Measurements from ENCODE around the gene CST11.
"Not testable (repeated sequence)": the region's sequence is repeated elsewhere in the genome, so short reads cannot be mapped to it uniquely, and the experiment has no call there.

CST11 gene, protein sequence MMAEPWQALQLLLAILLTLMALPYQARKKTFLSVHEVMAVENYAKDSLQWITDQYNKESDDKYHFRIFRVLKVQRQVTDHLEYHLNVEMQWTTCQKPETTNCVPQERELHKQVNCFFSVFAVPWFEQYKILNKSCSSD

DNA sequence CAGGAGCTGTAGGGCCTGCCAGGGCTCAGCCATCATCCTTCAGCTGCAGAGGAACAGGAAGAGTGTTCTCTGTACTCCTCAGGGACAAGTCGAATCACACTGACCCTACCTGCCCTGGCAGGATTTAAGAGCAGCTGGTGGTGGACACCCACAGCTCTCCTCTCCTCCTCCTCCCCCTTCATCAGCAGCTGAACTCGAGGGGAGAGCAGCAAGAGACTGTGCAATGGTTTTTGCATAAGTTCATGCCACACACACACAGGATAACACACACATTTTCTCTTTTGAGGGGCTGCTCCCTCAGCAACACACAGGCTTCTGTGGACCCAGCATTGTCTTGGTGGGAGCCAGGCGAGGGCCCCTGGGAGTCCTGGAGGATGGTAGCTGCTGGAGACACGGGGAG is at the start of gene CST11:
Gene CST11, minus strand, starts transcription at position 101 of the 400 bp plus-strand sequence. Its CDS starts 65 bp downstream, at position 36.
- no peak for DNase-seq (ENCODE audit: low read depth in 2 of 2)

GRCh38 chr20:23501926-23502325 is 49.2 kb upstream of the CST11 start:
- DNase-seq (ENCODE audit: low read depth in 2 of 2): no peak

DNA sequence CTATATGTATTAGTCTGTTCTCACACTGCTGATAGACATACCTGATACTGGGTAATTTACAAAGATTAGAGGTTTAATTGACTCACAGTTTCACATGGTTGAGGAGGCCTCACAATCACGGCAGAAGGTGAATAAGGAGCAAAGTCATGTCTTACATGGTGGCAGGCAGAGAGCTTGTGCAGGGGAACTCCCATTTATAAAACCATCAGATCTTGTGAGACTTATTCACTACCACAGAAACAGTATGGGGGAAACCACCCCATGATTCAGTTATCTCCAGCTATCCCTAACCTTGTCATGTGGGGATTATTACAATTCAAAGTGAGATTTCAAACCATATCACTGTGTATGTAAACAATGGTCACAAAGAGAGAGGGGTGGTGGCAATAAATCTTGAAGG is 44.9 kb upstream of the CST11 start:
- no peak for DNase-seq (ENCODE audit: low read depth in 2 of 2)

- no peak for DNase-seq (ENCODE audit: low read depth in 2 of 2)
These were observed 40.6 kb upstream of the CST11 start for GRCh38 chr20:23493172-23493772.

GRCh38 chr20:23492292-23492691 is 39.6 kb upstream of the CST11 start:
- DNase-seq (ENCODE audit: low read depth in 2 of 2): no peak

DNA sequence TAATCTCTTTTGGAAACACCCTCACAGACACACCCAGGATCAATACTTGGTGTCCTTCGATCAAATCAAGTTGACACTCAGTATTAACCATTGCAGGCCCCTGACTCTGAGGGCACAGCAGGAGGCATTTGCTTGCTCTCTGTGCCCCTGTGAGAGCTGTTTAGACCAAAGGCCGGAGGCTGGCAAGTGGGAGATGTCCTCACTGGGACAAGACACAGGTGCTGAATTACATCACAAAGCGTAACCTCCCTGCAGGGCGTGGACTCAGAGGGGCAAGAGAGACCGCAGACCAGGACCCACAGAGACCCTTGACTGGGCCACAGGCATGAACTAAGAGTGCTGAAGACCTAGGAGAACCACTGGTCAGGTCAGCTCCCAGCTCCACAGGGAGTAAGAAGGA is 38.1 kb upstream of the CST11 start, which contains the start of gene CST8:
Gene CST8, plus strand, starts transcription at position 301 of the 400 bp plus-strand sequence. CDS start 551 bp downstream, outside the sequence.
- no peak for DNase-seq (ENCODE audit: low read depth in 2 of 2)

DNA sequence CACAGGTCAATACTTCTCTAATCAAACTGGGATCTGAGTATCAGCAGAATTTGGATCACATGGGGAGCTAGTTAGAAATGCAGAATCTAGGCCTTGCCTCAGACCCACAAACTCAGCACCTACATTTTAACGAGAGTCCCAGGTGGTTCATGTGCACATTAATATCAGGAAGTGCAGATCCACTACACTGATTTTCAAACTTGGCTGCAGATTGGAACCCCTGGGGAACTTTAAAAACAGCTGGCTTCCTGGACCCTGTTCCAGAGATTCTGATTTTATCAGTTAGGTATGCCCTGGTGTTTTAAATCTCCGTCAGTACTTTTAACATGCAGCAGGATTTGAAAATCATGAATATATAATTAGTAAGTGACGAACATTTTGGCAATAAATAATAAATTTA is 36.3 kb upstream of the CST11 start:
- no peak for DNase-seq (ENCODE audit: low read depth in 2 of 2)

GRCh38 chr20:23488470-23488869 is 35.8 kb upstream of the CST11 start:
- DNase-seq (ENCODE audit: low read depth in 2 of 2): no peak

DNA sequence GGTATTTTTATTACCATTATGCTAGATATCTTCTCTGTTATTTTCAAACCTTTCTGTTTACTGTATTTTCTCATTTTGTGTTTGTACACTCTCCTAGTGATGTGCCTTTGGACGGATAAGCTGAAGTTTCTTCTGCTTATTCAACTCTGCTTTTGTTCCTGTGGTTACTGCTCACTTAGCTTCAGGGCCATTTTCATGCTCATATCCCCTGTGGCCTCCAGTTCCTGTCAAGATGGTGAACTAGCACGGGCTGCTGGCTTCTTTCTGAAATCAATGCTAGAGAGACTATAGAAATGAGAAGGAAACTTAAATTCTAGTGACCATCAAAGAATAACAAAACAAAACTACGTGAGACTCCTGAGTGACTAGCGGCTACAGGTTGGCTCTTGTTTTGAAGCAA is 31.4 kb upstream of the CST11 start:
- no peak for DNase-seq (ENCODE audit: low read depth in 2 of 2)

DNA sequence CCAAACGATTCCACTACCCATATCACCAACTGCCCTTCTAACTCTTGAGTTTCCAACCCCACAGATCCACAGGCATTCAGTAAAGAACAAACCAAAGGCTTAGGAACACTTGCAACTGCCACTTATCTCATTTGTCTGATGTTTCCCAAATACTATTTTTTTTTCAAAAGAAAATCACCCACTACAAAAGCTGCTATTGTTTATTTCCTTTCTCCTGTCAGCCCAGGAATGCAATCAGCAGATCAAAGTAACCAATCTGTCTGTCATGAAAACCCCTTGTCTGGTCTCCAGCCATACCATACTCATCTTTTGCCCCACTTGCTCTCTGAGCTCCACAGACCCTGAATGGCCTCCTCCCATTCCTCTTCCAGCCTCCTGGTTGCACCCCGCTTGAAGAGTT is 29.5 kb upstream of the CST11 start:
- DNase-seq (ENCODE audit: low read depth in 2 of 2): no peak

GRCh38 chr20:23479043-23479442 is 26.4 kb upstream of the CST11 start:
- DNase-seq (ENCODE audit: low read depth in 2 of 2): no peak

DNA sequence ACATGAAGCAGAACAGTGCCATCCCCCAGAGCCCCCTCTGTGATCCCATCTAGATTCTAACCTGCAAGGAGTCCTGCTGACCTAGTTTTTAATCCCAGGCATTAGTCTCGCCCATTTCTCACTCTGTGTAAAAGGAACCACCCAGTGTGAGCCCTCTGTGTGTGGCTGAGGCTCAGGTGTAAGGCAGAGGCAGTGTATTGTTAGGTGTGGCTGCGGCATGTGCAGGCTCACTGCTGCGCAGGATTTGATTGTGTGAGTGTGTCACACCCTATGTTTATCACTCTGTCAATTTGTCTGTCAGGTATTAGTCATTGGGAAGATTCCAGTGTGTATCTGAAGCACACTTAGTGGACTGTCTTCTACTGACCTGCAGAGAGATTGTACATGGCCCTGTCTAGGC is 24.5 kb upstream of the CST11 start:
- no peak for DNase-seq (ENCODE audit: low read depth in 2 of 2)

DNA sequence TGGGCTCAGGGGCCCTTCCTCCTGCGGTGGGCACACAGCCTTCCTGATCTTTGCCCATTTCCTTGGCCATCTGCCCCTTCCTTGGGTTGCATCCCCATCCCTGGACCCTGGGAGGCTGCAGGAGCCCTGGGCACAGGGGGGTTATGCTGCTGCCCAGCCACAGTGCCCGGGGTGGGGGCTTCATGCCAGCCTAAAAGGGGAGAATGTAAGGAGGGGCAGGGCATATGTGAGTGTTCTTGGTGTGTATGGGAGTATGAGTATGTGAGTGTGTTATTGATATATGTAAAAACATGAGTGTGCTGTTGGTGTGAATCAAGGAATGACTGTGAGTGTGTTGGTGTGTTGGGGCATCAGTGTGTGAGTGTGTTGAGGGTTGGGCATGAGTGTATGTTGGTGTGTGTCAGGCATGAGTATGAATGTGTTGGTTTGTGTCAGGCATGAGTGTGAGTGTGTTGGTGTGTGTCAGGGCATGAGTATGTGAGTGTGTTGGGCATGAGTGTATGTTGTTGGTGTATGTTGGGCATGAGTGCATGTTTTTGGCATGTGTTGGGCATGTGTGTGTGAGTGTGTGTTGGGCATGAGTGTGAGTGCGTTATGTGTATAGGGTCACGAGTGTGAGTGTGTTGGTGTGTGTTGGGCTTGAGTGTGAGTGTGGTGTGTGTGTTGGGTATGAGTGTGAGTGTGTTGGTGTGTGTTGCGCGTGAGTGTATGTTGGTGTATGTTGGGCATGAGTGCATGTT is 23.5 kb upstream of the CST11 start:
- no peak for DNase-seq (ENCODE audit: low read depth in 2 of 2)

DNA sequence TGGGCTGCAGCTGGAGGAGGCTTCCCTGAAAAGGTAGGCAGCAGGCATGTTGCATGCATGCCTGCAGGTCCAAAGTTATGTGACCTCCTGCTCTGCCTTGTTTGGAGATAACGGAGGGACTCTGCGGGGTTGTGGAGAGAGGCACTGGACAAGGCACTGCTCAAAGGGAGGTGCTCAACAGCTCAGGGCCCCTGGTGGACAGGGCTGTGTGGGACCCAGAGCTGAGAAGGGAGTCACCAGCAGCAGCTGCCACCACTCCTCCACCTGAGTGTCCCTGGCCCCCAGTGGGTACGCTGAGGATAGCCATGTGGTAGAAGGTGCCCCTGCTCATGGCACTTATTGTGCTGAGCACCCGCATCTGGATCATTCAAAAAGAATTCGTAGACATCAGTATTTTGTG is 22.7 kb upstream of the CST11 start:
- DNase-seq (ENCODE audit: low read depth in 2 of 2): no peak

DNA sequence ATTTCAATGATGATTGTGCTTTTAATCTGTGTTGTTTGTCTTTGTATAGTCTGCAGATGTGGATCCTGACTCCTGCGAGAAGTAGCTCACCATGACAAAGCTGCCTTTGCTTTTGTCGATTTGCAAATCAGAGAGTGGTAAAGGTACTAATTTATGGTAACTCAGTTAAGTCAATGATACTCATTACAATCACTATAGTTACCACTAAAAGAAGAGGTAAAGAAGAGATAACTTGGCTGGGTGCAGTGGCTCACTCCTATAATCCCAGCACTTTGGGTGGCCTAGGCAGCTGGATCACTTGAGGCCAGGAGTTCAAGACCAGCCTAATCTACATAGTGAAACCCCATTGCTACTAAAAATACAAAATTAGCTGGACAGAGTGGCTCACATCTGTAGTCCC is 20.6 kb upstream of the CST11 start:
- not testable (repeated sequence) for DNase-seq (ENCODE audit: low read depth in 2 of 2)

GRCh38 chr20:23472306-23472705 is 19.6 kb upstream of the CST11 start:
- DNase-seq (ENCODE audit: low read depth in 2 of 2): not testable (repeated sequence)

GRCh38 chr20:23466961-23467360 is 14.3 kb upstream of the CST11 start:
- DNase-seq (ENCODE audit: low read depth in 2 of 2): not testable (repeated sequence)

GRCh38 chr20:23461180-23461579 is 8.5 kb upstream of the CST11 start:
- no peak for DNase-seq (ENCODE audit: low read depth in 2 of 2)

GRCh38 chr20:23459461-23460150 is 6.9 kb upstream of the CST11 start:
- no peak for DNase-seq (ENCODE audit: low read depth in 2 of 2)

DNA sequence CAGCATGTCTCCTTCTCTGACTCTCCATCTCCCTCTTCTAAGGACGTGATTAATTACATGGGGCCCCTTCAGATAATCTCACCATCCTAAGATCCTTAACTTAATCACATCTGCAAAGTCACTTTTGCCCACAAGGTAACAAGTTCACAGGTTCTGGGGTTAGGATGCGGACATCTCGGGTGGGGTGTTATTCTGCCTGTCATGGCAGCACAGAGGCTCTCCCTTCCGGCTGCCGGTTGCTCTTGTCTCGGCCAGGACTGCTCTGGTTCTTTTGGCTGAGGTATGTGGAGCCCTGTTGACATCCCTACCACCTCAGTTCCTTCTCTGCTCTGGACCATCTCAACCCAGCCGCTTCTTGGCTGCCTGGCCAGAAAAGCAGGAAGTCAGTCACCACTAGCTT is 4.2 kb upstream of the CST11 start:
- DNase-seq (ENCODE audit: low read depth in 2 of 2): no peak

DNA sequence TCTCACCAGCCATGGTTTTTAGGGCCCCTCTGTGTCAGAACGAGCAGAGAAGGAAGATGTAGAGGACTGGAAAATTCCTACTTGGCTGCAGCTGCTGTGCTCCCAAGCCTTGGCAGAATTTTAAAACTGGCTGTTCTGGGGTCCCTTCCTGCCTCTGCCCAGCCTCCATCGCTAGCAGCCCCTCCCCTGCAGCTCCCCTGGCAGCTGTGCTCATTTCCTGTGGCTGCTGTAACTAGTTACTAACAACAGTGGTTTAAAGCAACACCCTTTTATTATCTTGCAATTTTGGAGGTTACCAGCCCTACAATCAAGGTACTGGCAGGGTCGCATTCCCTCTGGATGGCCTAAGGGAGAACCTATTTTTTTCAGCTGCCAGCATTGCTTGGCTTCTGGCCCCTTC is 3.7 kb upstream of the CST11 start:
- no peak for DNase-seq (ENCODE audit: low read depth in 2 of 2)

GRCh38 chr20:23455639-23456038 is 3.0 kb upstream of the CST11 start:
- no peak for DNase-seq (ENCODE audit: low read depth in 2 of 2)

DNA sequence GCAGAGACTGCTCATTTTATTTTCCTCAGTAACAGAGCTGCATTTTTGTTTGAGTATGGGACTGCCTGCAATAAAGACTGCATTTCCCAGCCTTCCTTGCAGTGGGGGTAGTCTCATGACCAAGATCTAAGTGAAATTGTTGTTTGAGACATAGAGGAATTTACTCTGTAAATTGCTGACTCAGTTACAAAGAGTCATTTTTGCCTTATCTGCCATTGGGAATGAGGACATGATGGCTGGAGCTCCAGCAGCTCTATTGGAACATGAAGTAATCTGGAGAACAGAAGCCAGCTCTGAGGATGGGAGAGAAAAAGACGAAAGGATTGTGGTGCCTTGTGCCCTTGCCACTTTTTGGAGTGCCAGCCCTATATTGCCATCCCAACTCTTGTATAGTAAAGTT is 2.1 kb upstream of the CST11 start:
- DNase-seq (ENCODE audit: low read depth in 2 of 2): no peak
